HFF-Myc (cell line): ENCODE data around the gene SNTG2.

Experiments
- DNase-seq: peaks from one replicate; pipeline ENCODE4 v3.0.0-alpha.2; 2011; ENCODE audit warnings: low read depth; ENCODE audit errors: extremely low read depth
- H3K4me3 ChIP-seq: replicated peaks from 2 replicates; pipeline ENCODE4 v1.5.1; 2011; ENCODE audit warnings: low read depth, mild to moderate bottlenecking, control low read depth, low read length
- TF ChIP-seq, protein P1 (sequence below): IDR thresholded peaks from 2 replicates; pipeline ENCODE4 v1.5.1; 2012; ENCODE audit warnings: mild to moderate bottlenecking, low read depth, low read length, control low read depth; ENCODE audit errors: missing control alignments

Gene SNTG2

DNA sequence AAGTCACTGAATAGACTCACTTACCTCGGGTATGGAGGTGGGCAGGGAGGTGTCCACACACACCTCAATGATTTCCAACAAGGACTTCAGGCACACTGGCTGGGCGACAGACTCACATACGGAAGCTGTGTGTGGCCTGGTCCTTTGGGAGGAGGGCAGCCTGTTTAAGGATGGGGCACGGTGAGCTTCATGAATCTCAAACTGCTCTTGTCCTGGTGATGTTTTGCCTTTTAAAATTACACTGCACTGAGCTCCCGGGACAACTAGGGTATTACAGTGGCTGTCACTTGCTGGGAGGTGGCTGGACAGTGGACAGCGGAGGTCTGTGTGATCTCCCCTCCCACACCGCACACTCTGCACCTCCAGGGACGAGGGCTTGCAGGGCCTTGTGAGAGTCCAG lies 211.6 kb downstream of the SNTG2 start:
- no peak for DNase-seq
- no peak overlapping the region for H3K4me3 ChIP-seq
- TF ChIP-seq, protein P1, sequence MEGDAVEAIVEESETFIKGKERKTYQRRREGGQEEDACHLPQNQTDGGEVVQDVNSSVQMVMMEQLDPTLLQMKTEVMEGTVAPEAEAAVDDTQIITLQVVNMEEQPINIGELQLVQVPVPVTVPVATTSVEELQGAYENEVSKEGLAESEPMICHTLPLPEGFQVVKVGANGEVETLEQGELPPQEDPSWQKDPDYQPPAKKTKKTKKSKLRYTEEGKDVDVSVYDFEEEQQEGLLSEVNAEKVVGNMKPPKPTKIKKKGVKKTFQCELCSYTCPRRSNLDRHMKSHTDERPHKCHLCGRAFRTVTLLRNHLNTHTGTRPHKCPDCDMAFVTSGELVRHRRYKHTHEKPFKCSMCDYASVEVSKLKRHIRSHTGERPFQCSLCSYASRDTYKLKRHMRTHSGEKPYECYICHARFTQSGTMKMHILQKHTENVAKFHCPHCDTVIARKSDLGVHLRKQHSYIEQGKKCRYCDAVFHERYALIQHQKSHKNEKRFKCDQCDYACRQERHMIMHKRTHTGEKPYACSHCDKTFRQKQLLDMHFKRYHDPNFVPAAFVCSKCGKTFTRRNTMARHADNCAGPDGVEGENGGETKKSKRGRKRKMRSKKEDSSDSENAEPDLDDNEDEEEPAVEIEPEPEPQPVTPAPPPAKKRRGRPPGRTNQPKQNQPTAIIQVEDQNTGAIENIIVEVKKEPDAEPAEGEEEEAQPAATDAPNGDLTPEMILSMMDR, result no peak

DNA sequence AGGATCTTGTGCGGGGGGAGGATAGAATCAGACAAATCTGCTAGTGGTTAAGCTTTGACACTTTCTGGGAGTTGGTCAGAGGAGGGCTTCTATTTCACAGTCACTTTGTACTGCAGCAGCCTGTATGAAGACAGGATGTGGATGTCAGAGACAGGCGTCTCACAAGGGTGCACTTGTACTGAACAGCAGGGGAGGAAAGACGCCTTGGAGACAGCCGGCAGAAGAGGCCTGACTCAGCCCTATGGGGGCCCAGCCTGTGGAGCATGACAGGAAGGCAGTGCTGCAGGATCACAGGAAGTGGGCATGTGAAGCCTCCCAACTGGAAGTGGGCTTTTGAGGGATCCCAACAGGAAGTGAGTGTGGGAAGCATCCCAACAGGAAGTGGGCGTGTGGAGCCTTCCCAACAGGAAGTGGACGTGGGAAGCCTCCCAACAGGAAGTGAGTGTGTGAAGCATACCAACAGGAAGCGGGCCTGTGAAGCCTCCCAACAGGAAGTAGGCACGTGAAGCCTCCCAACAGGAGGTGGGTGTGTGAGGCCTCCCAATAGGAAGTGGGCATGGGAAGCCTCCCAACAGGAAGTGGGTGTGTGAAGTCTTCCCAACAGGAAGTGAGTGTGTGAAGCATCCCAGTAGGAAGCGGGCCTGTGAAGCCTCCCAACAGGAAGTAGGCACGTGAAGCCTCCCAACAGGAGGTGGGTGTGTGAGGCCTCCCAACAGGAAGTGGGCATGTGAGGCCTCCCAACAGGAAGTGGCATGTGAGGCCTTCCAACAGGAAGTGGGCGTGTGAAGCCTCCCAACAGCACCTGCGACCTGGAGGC lies 212.3 kb downstream of the SNTG2 start:
- TF ChIP-seq, protein P1, result no peak
- no peak overlapping the region for H3K4me3 ChIP-seq
- no peak for DNase-seq

DNA sequence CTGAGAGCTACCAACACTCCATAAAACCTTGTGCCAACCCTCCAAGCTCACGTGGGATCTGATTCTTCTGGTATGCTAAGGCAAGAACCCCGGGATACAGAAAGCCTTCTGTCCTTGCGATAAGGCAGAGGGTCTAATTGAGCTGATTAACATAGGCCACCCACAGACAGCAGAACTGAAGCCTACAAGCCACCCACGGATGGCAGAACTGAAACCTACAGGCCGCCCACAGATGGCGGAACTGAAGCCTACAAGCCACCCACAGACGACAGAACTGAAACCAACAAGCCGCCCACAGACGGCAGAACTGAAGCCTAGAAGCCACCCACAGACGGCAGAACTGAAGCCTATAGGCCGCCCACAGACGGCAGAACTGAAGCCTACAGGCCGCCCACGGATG lies 216.3 kb downstream of the SNTG2 start:
- H3K4me3 ChIP-seq, result no peak overlapping the region
- TF ChIP-seq, protein P1, result no peak
- DNase-seq, result no peak

DNA sequence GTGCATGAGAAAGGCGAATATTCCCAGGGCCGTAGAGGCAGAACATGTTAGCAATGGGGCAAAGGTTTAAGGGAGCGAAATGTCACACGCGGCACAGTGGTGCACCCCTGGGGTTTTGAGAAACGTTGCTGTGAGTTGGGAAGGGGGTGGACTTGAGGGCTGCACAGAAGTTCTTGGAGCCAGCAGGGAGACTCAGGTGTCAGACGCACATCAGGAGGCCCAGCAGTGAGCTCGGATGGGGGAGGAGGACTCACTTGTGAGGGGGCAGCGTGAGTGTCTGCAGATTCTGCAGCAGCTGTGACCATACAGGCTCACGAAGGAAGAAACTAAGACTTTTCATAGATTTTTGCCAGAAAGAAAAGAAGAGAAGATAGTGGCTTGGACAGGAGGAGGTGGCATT lies 218.2 kb downstream of the SNTG2 start:
- DNase-seq, result no peak
- TF ChIP-seq, protein P1, result no peak
- H3K4me3 ChIP-seq, result no peak overlapping the region

DNA sequence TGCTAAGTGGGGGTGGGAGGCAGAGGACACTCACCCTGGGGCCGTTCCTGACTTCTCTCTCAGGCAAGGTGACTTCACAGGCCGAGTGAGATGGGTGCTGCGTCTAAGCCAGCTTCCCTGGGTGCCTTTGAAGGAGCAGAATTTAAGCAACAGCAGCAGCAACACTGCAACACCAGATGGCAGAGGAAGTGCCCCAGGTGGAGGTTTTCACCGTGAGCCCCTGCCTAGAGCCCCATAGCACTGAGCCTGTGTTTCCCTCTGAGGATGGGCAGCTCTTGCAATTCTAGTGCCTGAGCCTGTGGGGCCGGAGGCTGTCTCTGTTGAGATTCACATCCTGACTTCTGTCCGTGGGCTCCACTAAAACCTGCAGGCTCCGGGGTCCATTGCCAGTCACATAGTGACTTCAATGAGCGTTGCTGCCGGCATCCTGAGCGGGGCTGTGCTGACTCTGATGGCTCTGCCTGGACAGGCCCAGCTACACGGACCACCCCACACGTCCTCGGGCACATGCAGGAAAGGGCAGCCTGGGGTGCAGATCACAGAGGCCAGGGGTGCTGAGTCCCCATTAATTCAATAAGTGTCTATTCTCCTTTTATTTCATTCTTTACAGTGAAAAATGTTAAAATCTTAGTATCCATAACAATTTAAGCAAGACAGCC lies 218.8 kb downstream of the SNTG2 start:
- no peak overlapping the region for H3K4me3 ChIP-seq
- TF ChIP-seq, protein P1, result no peak
- no peak for DNase-seq

DNA sequence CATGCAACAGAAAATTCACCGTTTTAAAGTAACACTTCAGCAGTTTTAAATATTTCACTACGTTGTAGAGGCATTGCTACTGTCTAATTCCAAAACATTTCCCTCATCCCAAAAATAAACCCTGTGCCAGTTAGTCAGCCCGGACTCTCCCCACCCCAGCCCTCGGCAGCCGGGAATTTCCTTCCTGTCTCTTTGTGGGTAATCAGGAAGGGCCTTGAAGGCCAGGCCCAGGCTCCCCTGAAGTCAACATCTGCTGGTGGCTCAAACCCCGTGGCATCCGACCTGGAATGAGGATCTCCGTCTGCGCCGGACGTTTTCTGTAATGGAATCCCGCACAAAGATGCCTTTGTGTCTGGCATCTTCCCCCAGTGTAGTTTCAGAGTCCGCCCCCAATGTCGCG lies 219.6 kb downstream of the SNTG2 start:
- no peak for DNase-seq
- TF ChIP-seq, protein P1, result no peak
- no peak overlapping the region for H3K4me3 ChIP-seq
